HCT116 (cell line): ENCODE data around the gene CENPU. TPM values are rescaled to one million over a fixed set of nuclear protein-coding genes. Genes with fewer than 3 reads are reported as not detected.

Experiments
- ATAC-seq: fragments of 200-7000 bp; cut with Tn5 transposase; 2 replicates; pipeline ENCODE4 v1.9.1; 2020; ENCODE audit warnings: mild to moderate bottlenecking, moderate library complexity
- BruUV-seq: library from RNA; stranded (reverse); fragments of 400-500 nt; replicated peaks from 2 replicates; lab custom pipeline; 2021; lab: Mats Ljungman, UMichigan
- CTCF ChIA-PET: fragments of 300-600 bp; sonication (Branson Sonifier 250); formaldehyde crosslinking; loops from one replicate; lab custom pipeline; 2021; ENCODE audit warnings: antibody characterized with exemption; lab: Charles Lee
- POLR2A ChIA-PET: fragments of 300-600, 350-600 bp; sonication (Branson Sonifier 250); formaldehyde crosslinking; loops from one replicate; lab custom pipeline; 2021; ENCODE audit warnings: antibody characterized with exemption; lab: Charles Lee
- RAD21 ChIA-PET, 2 experiments: fragments of 300-600 bp; sonication (Branson Sonifier 250); formaldehyde crosslinking; loops; one replicate each; lab custom pipeline; 2023; ENCODE audit warnings: low total read pairs in 2 of 2; ENCODE audit not compliant: uncharacterized antibody in 2 of 2, unreplicated experiment in 2 of 2, low non-redundant PET in 1 of 2; lab: Charles Lee
- DNase-seq: peaks from one replicate; pipeline ENCODE4 v3.0.0-alpha.2; 2010; ENCODE audit warnings: low read depth, low spot score
- H2AFZ ChIP-seq: fragments of 200-600 bp; shearing (Covaris generic), sonication (generic); 2 replicates; pipeline ENCODE4 v1.6.1; 2017; ENCODE audit warnings: low read depth, mixed run types, mixed read lengths, antibody characterized with exemption, low read length; ENCODE audit not compliant: poor library complexity, severe bottlenecking
- H3K27ac ChIP-seq: 2 replicates; pipeline ENCODE4 v1.5.1; 2012; ENCODE audit warnings: low read depth, low read length
- H3K27me3 ChIP-seq: fragments of 200-600 bp; sonication (generic); 2 replicates; pipeline ENCODE4 v1.6.1; 2016; ENCODE audit warnings: mixed run types, low read length, mixed read lengths; ENCODE audit not compliant: insufficient read depth
- H3K36me3 ChIP-seq, 2 experiments: fragments of 200-500 bp in 1 of 2; fragments of 200-600 bp in 1 of 2; sonication (Bioruptor generic) in 1 of 2; sonication (generic) in 1 of 2; 2 replicates each; pipeline versions ENCODE4 v1.5.1 to v1.6.1; 2014 to 2016; ENCODE audit warnings: low read length in 2 of 2, inconsistent platforms in 1 of 2, mixed read lengths in 1 of 2, mixed run types in 1 of 2; ENCODE audit not compliant: insufficient read depth in 2 of 2, control insufficient read depth in 1 of 2
- H3K4me1 ChIP-seq, 2 experiments: fragments of 200-600 bp in 1 of 2; sonication (generic) in 1 of 2; 2 replicates each; pipeline versions ENCODE4 v1.5.1 to v1.6.1; 2012 to 2017; ENCODE audit warnings: low read length in 2 of 2, inconsistent platforms in 1 of 2, mild to moderate bottlenecking in 1 of 2, mixed read lengths in 1 of 2, mixed run types in 1 of 2, moderate library complexity in 1 of 2; ENCODE audit not compliant: insufficient read depth in 2 of 2, control insufficient read depth in 1 of 2
- H3K4me2 ChIP-seq: fragments of 200-600 bp; sonication (generic); 2 replicates; pipeline ENCODE4 v1.6.1; 2017; ENCODE audit warnings: mixed run types, low read length, mixed read lengths
- H3K4me3 ChIP-seq, 2 experiments: fragments of 200-600 bp in 1 of 2; sonication (generic) in 1 of 2; replicated peaks in 1 of 2; 2 replicates each; pipeline ENCODE4 v1.5.1; 2011 to 2016; ENCODE audit warnings: low read length in 2 of 2, control low read depth in 1 of 2, low read depth in 1 of 2, mild to moderate bottlenecking in 1 of 2, mixed read lengths in 1 of 2, mixed run types in 1 of 2
- H3K79me2 ChIP-seq: fragments of 200-600 bp; sonication (generic); 2 replicates; pipeline ENCODE4 v1.6.1; 2017; ENCODE audit warnings: mild to moderate bottlenecking, mixed run types, low read length, moderate library complexity, mixed read lengths; ENCODE audit not compliant: insufficient read depth
- H3K9ac ChIP-seq: fragments of 200-600 bp; sonication (generic); 2 replicates; pipeline ENCODE4 v1.6.1; 2016; ENCODE audit warnings: low read length, mixed read lengths
- H3K9me2 ChIP-seq: fragments of 200-600 bp; sonication (generic), shearing (Covaris generic); 2 replicates; pipeline ENCODE4 v1.6.1; 2017; ENCODE audit warnings: mixed run types, mild to moderate bottlenecking, moderate library complexity; ENCODE audit not compliant: insufficient read depth
- H3K9me3 ChIP-seq, 2 experiments: fragments of 200-500 bp in 1 of 2; fragments of 200-600 bp in 1 of 2; sonication (Bioruptor generic) in 1 of 2; sonication (generic) in 1 of 2; 2 replicates each; pipeline ENCODE4 v1.6.1; 2014 to 2017; ENCODE audit warnings: low read length in 2 of 2, mixed read lengths in 2 of 2, inconsistent platforms in 1 of 2, low read depth in 1 of 2, mild to moderate bottlenecking in 1 of 2, mixed run types in 1 of 2, moderate library complexity in 1 of 2; ENCODE audit not compliant: control insufficient read depth in 1 of 2, insufficient read depth in 1 of 2
- H4K20me1 ChIP-seq: fragments of 200-600 bp; sonication (generic), shearing (Covaris generic); 2 replicates; pipeline ENCODE4 v1.6.1; 2017; ENCODE audit warnings: mixed run types, mild to moderate bottlenecking, moderate library complexity; ENCODE audit not compliant: insufficient read depth
- EGR1 ChIP-seq: IDR thresholded peaks from 2 replicates; pipeline ENCODE4 v1.6.1; 2012; ENCODE audit warnings: low read depth
- ELF1 ChIP-seq: IDR thresholded peaks from 2 replicates; pipeline ENCODE4 v1.6.1; 2012; ENCODE audit warnings: low read depth, borderline replicate concordance
- EZH2phosphoT487 ChIP-seq: fragments of 200-600 bp; IDR thresholded peaks from 2 replicates; pipeline ENCODE4 v1.6.1; 2018; ENCODE audit warnings: antibody characterized with exemption, borderline replicate concordance
- FOSL1 ChIP-seq: IDR thresholded peaks from 2 replicates; pipeline ENCODE4 v1.6.1; 2012; ENCODE audit warnings: low read depth
- JUND ChIP-seq: IDR thresholded peaks from 2 replicates; pipeline ENCODE4 v1.6.1; 2012
- POLR2AphosphoS5 ChIP-seq: IDR thresholded peaks from 2 replicates; pipeline ENCODE4 v1.6.1; 2011; ENCODE audit warnings: mild to moderate bottlenecking, low read depth, low read length, moderate library complexity
- YY1 ChIP-seq: IDR thresholded peaks from 2 replicates; pipeline ENCODE4 v1.6.1; 2011; ENCODE audit warnings: low read length, low read depth, moderate library complexity, mild to moderate bottlenecking; ENCODE audit not compliant: insufficient replicate concordance; ENCODE audit errors: extremely low read depth
- intact Hi-C: fragments of 100-400 bp; cut with micrococcal nuclease; formaldehyde crosslinking; loops from 2 replicates; pipeline ENCODE4 v1.10.0; 2022
- total RNA-seq: library from RNA; stranded (reverse); gene quantifications from one replicate; pipeline ENCODE4 v1.2.1, GENCODE V29; 2021; ENCODE audit not compliant: unreplicated experiment
- TF ChIP-seq, protein P1 (sequence below), 3 experiments: fragments of 200-600 bp in 1 of 3; sonication (generic) in 1 of 3; IDR thresholded peaks in 2 of 3; conservative IDR thresholded peaks in 1 of 3; 2 replicates each; pipeline ENCODE4 v1.5.1; 2012 to 2017; ENCODE audit warnings: low read depth in 2 of 3, low read length in 2 of 3, antibody characterized with exemption in 1 of 3, borderline replicate concordance in 1 of 3, control low read depth in 1 of 3, mild to moderate bottlenecking in 1 of 3, mixed read lengths in 1 of 3, mixed run types in 1 of 3, moderate library complexity in 1 of 3; ENCODE audit not compliant: insufficient read depth in 1 of 3
- TF ChIP-seq, protein P2 (sequence below): IDR thresholded peaks from 2 replicates; pipeline ENCODE4 v1.6.1; 2012
- TF ChIP-seq, protein P3 (sequence below): IDR thresholded peaks from 2 replicates; pipeline ENCODE4 v1.6.1; 2011; ENCODE audit warnings: mild to moderate bottlenecking, low read length, moderate library complexity; ENCODE audit not compliant: insufficient replicate concordance; ENCODE audit errors: extremely low read depth

The CENPU gene
- total RNA-seq, 1 experiment from 2014 or later = 28.2 TPM

DNA sequence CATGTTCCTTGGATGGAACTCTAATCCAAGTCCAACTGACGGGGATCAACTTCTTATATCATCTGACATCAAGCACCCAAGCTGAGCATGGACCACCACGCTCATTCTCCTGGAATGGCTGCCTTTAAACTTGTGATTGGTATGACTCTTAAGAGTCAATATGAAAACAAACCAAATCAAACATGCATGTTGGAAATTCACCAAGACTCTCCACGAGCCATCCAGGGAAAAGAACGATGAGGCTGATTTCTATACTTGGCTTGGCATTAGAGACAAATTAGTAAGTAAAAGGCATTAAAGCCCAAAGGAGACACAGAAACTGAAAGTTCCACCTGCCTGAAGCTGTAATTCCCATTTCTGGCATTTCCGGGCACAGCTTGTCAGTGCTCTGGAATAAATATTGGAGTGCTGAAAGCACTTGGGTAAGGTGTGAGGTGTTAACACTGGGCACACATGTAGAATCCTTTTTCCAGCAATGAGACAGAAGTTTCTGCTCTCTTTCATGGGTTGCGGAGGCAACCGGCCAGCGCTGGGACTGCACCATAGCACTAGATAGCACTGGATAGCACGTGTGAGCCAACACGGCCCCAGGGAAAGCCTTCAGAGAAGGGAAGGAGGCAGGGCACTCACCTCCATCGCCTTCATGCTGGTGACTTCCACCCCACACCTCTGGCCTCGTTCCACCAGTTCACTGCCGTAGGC lies 42.1 kb upstream of the CENPU start:
- Histone ChIP-seq H3K36me3 (no peaks in the 10 kb centered on the region), H3K9ac (no peak overlapping the region), H2AFZ (no peak overlapping the region), H3K27ac (no peak overlapping the region), H3K27me3 (no peaks in the 10 kb centered on the region), H3K4me2 (no peak overlapping the region), H4K20me1 (no peaks in the 10 kb centered on the region), H3K4me3 (no peak overlapping the region)
- ChIA-PET CTCF (no interaction called here), POLR2A (no interaction called here), RAD21 (no interaction called here)
- no TSS peak for BruUV-seq
- intact Hi-C loops = no loop called here
- no peak for TF ChIP-seq ELF1
- TF ChIP-seq, protein P1, sequence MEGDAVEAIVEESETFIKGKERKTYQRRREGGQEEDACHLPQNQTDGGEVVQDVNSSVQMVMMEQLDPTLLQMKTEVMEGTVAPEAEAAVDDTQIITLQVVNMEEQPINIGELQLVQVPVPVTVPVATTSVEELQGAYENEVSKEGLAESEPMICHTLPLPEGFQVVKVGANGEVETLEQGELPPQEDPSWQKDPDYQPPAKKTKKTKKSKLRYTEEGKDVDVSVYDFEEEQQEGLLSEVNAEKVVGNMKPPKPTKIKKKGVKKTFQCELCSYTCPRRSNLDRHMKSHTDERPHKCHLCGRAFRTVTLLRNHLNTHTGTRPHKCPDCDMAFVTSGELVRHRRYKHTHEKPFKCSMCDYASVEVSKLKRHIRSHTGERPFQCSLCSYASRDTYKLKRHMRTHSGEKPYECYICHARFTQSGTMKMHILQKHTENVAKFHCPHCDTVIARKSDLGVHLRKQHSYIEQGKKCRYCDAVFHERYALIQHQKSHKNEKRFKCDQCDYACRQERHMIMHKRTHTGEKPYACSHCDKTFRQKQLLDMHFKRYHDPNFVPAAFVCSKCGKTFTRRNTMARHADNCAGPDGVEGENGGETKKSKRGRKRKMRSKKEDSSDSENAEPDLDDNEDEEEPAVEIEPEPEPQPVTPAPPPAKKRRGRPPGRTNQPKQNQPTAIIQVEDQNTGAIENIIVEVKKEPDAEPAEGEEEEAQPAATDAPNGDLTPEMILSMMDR (IDR thresholded peaks at IDR 0.05 in 2 of 3, conservative IDR thresholded peaks at IDR 0.05 in 1 of 3; ENCODE audit: borderline replicate concordance in 1 of 3, insufficient read depth in 1 of 3, low read depth in 2 of 3, low read length in 2 of 3) = no peak
- no peak for TF ChIP-seq EGR1
- no peak for TF ChIP-seq JUND
- TF ChIP-seq, protein P2, sequence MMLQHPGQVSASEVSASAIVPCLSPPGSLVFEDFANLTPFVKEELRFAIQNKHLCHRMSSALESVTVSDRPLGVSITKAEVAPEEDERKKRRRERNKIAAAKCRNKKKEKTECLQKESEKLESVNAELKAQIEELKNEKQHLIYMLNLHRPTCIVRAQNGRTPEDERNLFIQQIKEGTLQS = no peak
- TF ChIP-seq EZH2phosphoT487 = no peak
- TF ChIP-seq, protein P3, sequence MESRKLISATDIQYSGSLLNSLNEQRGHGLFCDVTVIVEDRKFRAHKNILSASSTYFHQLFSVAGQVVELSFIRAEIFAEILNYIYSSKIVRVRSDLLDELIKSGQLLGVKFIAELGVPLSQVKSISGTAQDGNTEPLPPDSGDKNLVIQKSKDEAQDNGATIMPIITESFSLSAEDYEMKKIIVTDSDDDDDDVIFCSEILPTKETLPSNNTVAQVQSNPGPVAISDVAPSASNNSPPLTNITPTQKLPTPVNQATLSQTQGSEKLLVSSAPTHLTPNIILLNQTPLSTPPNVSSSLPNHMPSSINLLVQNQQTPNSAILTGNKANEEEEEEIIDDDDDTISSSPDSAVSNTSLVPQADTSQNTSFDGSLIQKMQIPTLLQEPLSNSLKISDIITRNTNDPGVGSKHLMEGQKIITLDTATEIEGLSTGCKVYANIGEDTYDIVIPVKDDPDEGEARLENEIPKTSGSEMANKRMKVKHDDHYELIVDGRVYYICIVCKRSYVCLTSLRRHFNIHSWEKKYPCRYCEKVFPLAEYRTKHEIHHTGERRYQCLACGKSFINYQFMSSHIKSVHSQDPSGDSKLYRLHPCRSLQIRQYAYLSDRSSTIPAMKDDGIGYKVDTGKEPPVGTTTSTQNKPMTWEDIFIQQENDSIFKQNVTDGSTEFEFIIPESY = no peak
- no peak for TF ChIP-seq POLR2AphosphoS5
- TF ChIP-seq YY1 = no peak
- no peak for TF ChIP-seq FOSL1
- TF ChIP-seq, all 23 proteins: peak for 0
- Histone ChIP-seq H3K9me3 (no peaks in the 10 kb centered on the region), H3K9me2 (no peaks in the 10 kb centered on the region), H3K79me2 (no peaks in the 10 kb centered on the region), H3K4me1 (no peaks in the 10 kb centered on the region)
- ATAC-seq (no peak), DNase-seq (no peak)
